Measurements from ENCODE around the gene PGS1.

The PGS1 gene

GRCh38 chr17:78390241-78391050 lies 12.0 kb downstream of the PGS1 start:
- no peak for DNase-seq (ENCODE audit: low read depth)

GRCh38 chr17:78391051-78391431 lies 12.6 kb downstream of the PGS1 start:
- DNase-seq (ENCODE audit: low read depth) = no peak

- no peak for DNase-seq (ENCODE audit: low read depth)
Measured at GRCh38 chr17:78391843-78392242, 13.4 kb downstream of the PGS1 start.

GRCh38 chr17:78392295-78392694 lies 13.8 kb downstream of the PGS1 start:
- no peak for DNase-seq (ENCODE audit: low read depth)

- no peak for DNase-seq (ENCODE audit: low read depth)
Measured at GRCh38 chr17:78393575-78393974, 15.1 kb downstream of the PGS1 start.

GRCh38 chr17:78394209-78394608 lies 15.8 kb downstream of the PGS1 start:
- DNase-seq (ENCODE audit: low read depth) = no peak

GRCh38 chr17:78395155-78395554 lies 16.7 kb downstream of the PGS1 start:
- no peak for DNase-seq (ENCODE audit: low read depth)

- DNase-seq (ENCODE audit: low read depth) = no peak
Measured at GRCh38 chr17:78396441-78397337, 18.2 kb downstream of the PGS1 start.

- no peak for DNase-seq (ENCODE audit: low read depth)
Measured at GRCh38 chr17:78397681-78398101, 19.2 kb downstream of the PGS1 start.

GRCh38 chr17:78398390-78398789 lies 19.9 kb downstream of the PGS1 start:
- DNase-seq (ENCODE audit: low read depth) = no peak

GRCh38 chr17:78399028-78399692 lies 20.7 kb downstream of the PGS1 start:
- no peak for DNase-seq (ENCODE audit: low read depth)

GRCh38 chr17:78399693-78400144 lies 21.3 kb downstream of the PGS1 start:
- DNase-seq (ENCODE audit: low read depth) = no peak

GRCh38 chr17:78400581-78401240 lies 22.3 kb downstream of the PGS1 start:
- no peak for DNase-seq (ENCODE audit: low read depth)

GRCh38 chr17:78401246-78401645 lies 22.8 kb downstream of the PGS1 start:
- no peak for DNase-seq (ENCODE audit: low read depth)

GRCh38 chr17:78401891-78402290 lies 23.4 kb downstream of the PGS1 start:
- DNase-seq (ENCODE audit: low read depth) = no peak

- no peak for DNase-seq (ENCODE audit: low read depth)
Measured at GRCh38 chr17:78403822-78404221, 25.4 kb downstream of the PGS1 start.

- DNase-seq (ENCODE audit: low read depth) = no peak
Measured at GRCh38 chr17:78406396-78406795, 27.9 kb downstream of the PGS1 start.

GRCh38 chr17:78406920-78407319 lies 28.5 kb downstream of the PGS1 start:
- no peak for DNase-seq (ENCODE audit: low read depth)

- DNase-seq (ENCODE audit: low read depth) = no peak
Measured at GRCh38 chr17:78407387-78408000, 29.0 kb downstream of the PGS1 start.

GRCh38 chr17:78408476-78409050 lies 30.1 kb downstream of the PGS1 start:
- no peak for DNase-seq (ENCODE audit: low read depth)

Data from HS-27A (cell line).